HCT116 (cell line): ENCODE data around the gene DHRSX. TPM values are rescaled to one million over a fixed set of nuclear protein-coding genes. Genes with fewer than 3 reads are reported as not detected.

Experiments used
- ATAC-seq: fragments of 200-7000 bp; cut with Tn5 transposase; 2 replicates; pipeline ENCODE4 v1.9.1; 2020; ENCODE audit warnings: mild to moderate bottlenecking, moderate library complexity
- BruUV-seq: library from RNA; stranded (reverse); fragments of 400-500 nt; replicated peaks from 2 replicates; lab custom pipeline; 2021; lab: Mats Ljungman, UMichigan
- CTCF ChIA-PET: fragments of 300-600 bp; sonication (Branson Sonifier 250); formaldehyde crosslinking; loops from one replicate; lab custom pipeline; 2021; ENCODE audit warnings: antibody characterized with exemption; lab: Charles Lee
- POLR2A ChIA-PET: fragments of 300-600, 350-600 bp; sonication (Branson Sonifier 250); formaldehyde crosslinking; loops from one replicate; lab custom pipeline; 2021; ENCODE audit warnings: antibody characterized with exemption; lab: Charles Lee
- RAD21 ChIA-PET, 2 experiments: fragments of 300-600 bp; sonication (Branson Sonifier 250); formaldehyde crosslinking; loops; one replicate each; lab custom pipeline; 2023; ENCODE audit warnings: low total read pairs in 2 of 2; ENCODE audit not compliant: uncharacterized antibody in 2 of 2, unreplicated experiment in 2 of 2, low non-redundant PET in 1 of 2; lab: Charles Lee
- DNase-seq: peaks from one replicate; pipeline ENCODE4 v3.0.0-alpha.2; 2010; ENCODE audit warnings: low read depth, low spot score
- H2AFZ ChIP-seq: fragments of 200-600 bp; shearing (Covaris generic), sonication (generic); 2 replicates; pipeline ENCODE4 v1.6.1; 2017; ENCODE audit warnings: low read depth, mixed run types, mixed read lengths, antibody characterized with exemption, low read length; ENCODE audit not compliant: poor library complexity, severe bottlenecking
- H3K27ac ChIP-seq: 2 replicates; pipeline ENCODE4 v1.5.1; 2012; ENCODE audit warnings: low read depth, low read length
- H3K27me3 ChIP-seq: fragments of 200-600 bp; sonication (generic); 2 replicates; pipeline ENCODE4 v1.6.1; 2016; ENCODE audit warnings: mixed run types, low read length, mixed read lengths; ENCODE audit not compliant: insufficient read depth
- H3K36me3 ChIP-seq, 2 experiments: fragments of 200-500 bp in 1 of 2; fragments of 200-600 bp in 1 of 2; sonication (Bioruptor generic) in 1 of 2; sonication (generic) in 1 of 2; 2 replicates each; pipeline versions ENCODE4 v1.5.1 to v1.6.1; 2014 to 2016; ENCODE audit warnings: low read length in 2 of 2, inconsistent platforms in 1 of 2, mixed read lengths in 1 of 2, mixed run types in 1 of 2; ENCODE audit not compliant: insufficient read depth in 2 of 2, control insufficient read depth in 1 of 2
- H3K4me1 ChIP-seq, 2 experiments: fragments of 200-600 bp in 1 of 2; sonication (generic) in 1 of 2; 2 replicates each; pipeline versions ENCODE4 v1.5.1 to v1.6.1; 2012 to 2017; ENCODE audit warnings: low read length in 2 of 2, inconsistent platforms in 1 of 2, mild to moderate bottlenecking in 1 of 2, mixed read lengths in 1 of 2, mixed run types in 1 of 2, moderate library complexity in 1 of 2; ENCODE audit not compliant: insufficient read depth in 2 of 2, control insufficient read depth in 1 of 2
- H3K4me2 ChIP-seq: fragments of 200-600 bp; sonication (generic); 2 replicates; pipeline ENCODE4 v1.6.1; 2017; ENCODE audit warnings: mixed run types, low read length, mixed read lengths
- H3K4me3 ChIP-seq, 2 experiments: fragments of 200-600 bp in 1 of 2; sonication (generic) in 1 of 2; replicated peaks in 1 of 2; 2 replicates each; pipeline ENCODE4 v1.5.1; 2011 to 2016; ENCODE audit warnings: low read length in 2 of 2, control low read depth in 1 of 2, low read depth in 1 of 2, mild to moderate bottlenecking in 1 of 2, mixed read lengths in 1 of 2, mixed run types in 1 of 2
- H3K79me2 ChIP-seq: fragments of 200-600 bp; sonication (generic); 2 replicates; pipeline ENCODE4 v1.6.1; 2017; ENCODE audit warnings: mild to moderate bottlenecking, mixed run types, low read length, moderate library complexity, mixed read lengths; ENCODE audit not compliant: insufficient read depth
- H3K9ac ChIP-seq: fragments of 200-600 bp; sonication (generic); 2 replicates; pipeline ENCODE4 v1.6.1; 2016; ENCODE audit warnings: low read length, mixed read lengths
- H3K9me2 ChIP-seq: fragments of 200-600 bp; sonication (generic), shearing (Covaris generic); 2 replicates; pipeline ENCODE4 v1.6.1; 2017; ENCODE audit warnings: mixed run types, mild to moderate bottlenecking, moderate library complexity; ENCODE audit not compliant: insufficient read depth
- H3K9me3 ChIP-seq, 2 experiments: fragments of 200-500 bp in 1 of 2; fragments of 200-600 bp in 1 of 2; sonication (Bioruptor generic) in 1 of 2; sonication (generic) in 1 of 2; 2 replicates each; pipeline ENCODE4 v1.6.1; 2014 to 2017; ENCODE audit warnings: low read length in 2 of 2, mixed read lengths in 2 of 2, inconsistent platforms in 1 of 2, low read depth in 1 of 2, mild to moderate bottlenecking in 1 of 2, mixed run types in 1 of 2, moderate library complexity in 1 of 2; ENCODE audit not compliant: control insufficient read depth in 1 of 2, insufficient read depth in 1 of 2
- H4K20me1 ChIP-seq: fragments of 200-600 bp; sonication (generic), shearing (Covaris generic); 2 replicates; pipeline ENCODE4 v1.6.1; 2017; ENCODE audit warnings: mixed run types, mild to moderate bottlenecking, moderate library complexity; ENCODE audit not compliant: insufficient read depth
- ATF3 ChIP-seq: IDR thresholded peaks from 2 replicates; pipeline ENCODE4 v1.6.1; 2012
- CBX3 ChIP-seq: IDR thresholded peaks from 2 replicates; pipeline ENCODE4 v1.6.1; 2012; ENCODE audit warnings: low read depth
- CEBPB ChIP-seq: IDR thresholded peaks from 2 replicates; pipeline ENCODE4 v1.6.1; 2012; ENCODE audit warnings: low read depth
- CTCF ChIP-seq, 3 experiments: fragments of 200-600 bp in 1 of 3; sonication (generic) in 1 of 3; IDR thresholded peaks in 2 of 3; conservative IDR thresholded peaks in 1 of 3; 2 replicates each; pipeline ENCODE4 v1.5.1; 2012 to 2017; ENCODE audit warnings: low read depth in 2 of 3, low read length in 2 of 3, antibody characterized with exemption in 1 of 3, borderline replicate concordance in 1 of 3, control low read depth in 1 of 3, mild to moderate bottlenecking in 1 of 3, mixed read lengths in 1 of 3, mixed run types in 1 of 3, moderate library complexity in 1 of 3; ENCODE audit not compliant: insufficient read depth in 1 of 3
- EGR1 ChIP-seq: IDR thresholded peaks from 2 replicates; pipeline ENCODE4 v1.6.1; 2012; ENCODE audit warnings: low read depth
- ELF1 ChIP-seq: IDR thresholded peaks from 2 replicates; pipeline ENCODE4 v1.6.1; 2012; ENCODE audit warnings: low read depth, borderline replicate concordance
- EZH2 ChIP-seq: fragments of 200-600 bp; sonication (generic); IDR thresholded peaks from 2 replicates; pipeline ENCODE4 v1.6.1; 2017; ENCODE audit warnings: antibody characterized with exemption, mixed run types
- FOSL1 ChIP-seq: IDR thresholded peaks from 2 replicates; pipeline ENCODE4 v1.6.1; 2012; ENCODE audit warnings: low read depth
- MAX ChIP-seq: IDR thresholded peaks from 2 replicates; pipeline ENCODE4 v1.6.1; 2012
- POLR2A ChIP-seq: IDR thresholded peaks from 2 replicates; pipeline ENCODE4 v1.7.0; 2011; ENCODE audit warnings: borderline replicate concordance; ENCODE audit not compliant: insufficient read depth, insufficient read length; ENCODE audit errors: extremely low read depth
- REST ChIP-seq: IDR thresholded peaks from 2 replicates; pipeline ENCODE4 v1.6.1; 2012; ENCODE audit warnings: low read depth
- SIN3A ChIP-seq: IDR thresholded peaks from 2 replicates; pipeline ENCODE4 v1.6.1; 2012; ENCODE audit warnings: low read depth
- SP1 ChIP-seq: IDR thresholded peaks from 2 replicates; pipeline ENCODE4 v1.6.1; 2012; ENCODE audit warnings: low read depth
- SRF ChIP-seq: IDR thresholded peaks from 2 replicates; pipeline ENCODE4 v1.6.1; 2012; ENCODE audit warnings: low read depth
- TCF7L2 ChIP-seq: IDR thresholded peaks from 2 replicates; pipeline ENCODE4 v1.7.0; 2011; ENCODE audit warnings: borderline replicate concordance, inconsistent platforms; ENCODE audit not compliant: insufficient read depth, insufficient read length; ENCODE audit errors: extremely low read depth
- YY1 ChIP-seq: IDR thresholded peaks from 2 replicates; pipeline ENCODE4 v1.6.1; 2011; ENCODE audit warnings: low read length, low read depth, moderate library complexity, mild to moderate bottlenecking; ENCODE audit not compliant: insufficient replicate concordance; ENCODE audit errors: extremely low read depth
- ZBTB33 ChIP-seq: IDR thresholded peaks from 2 replicates; pipeline ENCODE4 v1.6.1; 2011; ENCODE audit warnings: mild to moderate bottlenecking, low read length, moderate library complexity; ENCODE audit not compliant: insufficient replicate concordance; ENCODE audit errors: extremely low read depth
- ZNF274 ChIP-seq: fragments of 200-500 bp; sonication (Bioruptor generic); IDR thresholded peaks from 2 replicates; pipeline ENCODE4 v1.6.1; 2014; ENCODE audit warnings: mild to moderate bottlenecking, low read depth, low read length, inconsistent platforms
- intact Hi-C: fragments of 100-400 bp; cut with micrococcal nuclease; formaldehyde crosslinking; loops from 2 replicates; pipeline ENCODE4 v1.10.0; 2022
- total RNA-seq: library from RNA; stranded (reverse); gene quantifications from one replicate; pipeline ENCODE4 v1.2.1, GENCODE V29; 2021; ENCODE audit not compliant: unreplicated experiment

Gene DHRSX
- total RNA-seq, 1 experiment from 2014 or later: 11.9 TPM

GRCh38 chrX:2371026-2371711 is 129.6 kb downstream of the DHRSX start:
- H3K79me2 ChIP-seq: no peaks in the 10 kb centered on the region
- no peak overlapping the region for H2AFZ ChIP-seq
- H3K36me3 ChIP-seq: no peaks in the 10 kb centered on the region
- no peaks in the 10 kb centered on the region for H3K27me3 ChIP-seq
- no peaks in the 10 kb centered on the region for H3K9me2 ChIP-seq
- no peaks in the 10 kb centered on the region for H3K4me1 ChIP-seq
- H3K4me3 ChIP-seq: no peak overlapping the region
- ChIA-PET RAD21 (no interaction called here), CTCF (no interaction called here)
- no peak overlapping the region for H3K4me2 ChIP-seq
- H3K9me3 ChIP-seq: no peaks in the 10 kb centered on the region
- ATAC-seq: peak; percentile 68
- no peak overlapping the region for H3K9ac ChIP-seq
- TF ChIP-seq CTCF (IDR thresholded peaks at IDR 0.05 in 2 of 3, conservative IDR thresholded peaks at IDR 0.05 in 1 of 3; ENCODE audit: borderline replicate concordance in 1 of 3, insufficient read depth in 1 of 3, low read depth in 2 of 3, low read length in 2 of 3) (no peak), ELF1 (no peak), MAX (no peak), POLR2A (no peak), SRF (no peak), CEBPB (no peak), ZBTB33 (no peak), REST (no peak), EGR1 (no peak), EZH2 (no peak), FOSL1 (no peak), CBX3 (no peak), ATF3 (no peak), ZNF274 (no peak), SP1 (no peak), TCF7L2 (no peak), YY1 (no peak), SIN3A (no peak)
- TF ChIP-seq, all 23 proteins: peak for 0
- no peaks in the 10 kb centered on the region for H4K20me1 ChIP-seq
- intact Hi-C loops: no loop called here
- POLR2A ChIA-PET: no interaction called here
- no TSS peak for BruUV-seq
- H3K27ac ChIP-seq: no peak overlapping the region
- no peak for DNase-seq
